ENCODE results near the gene ABHD11.

DNA sequence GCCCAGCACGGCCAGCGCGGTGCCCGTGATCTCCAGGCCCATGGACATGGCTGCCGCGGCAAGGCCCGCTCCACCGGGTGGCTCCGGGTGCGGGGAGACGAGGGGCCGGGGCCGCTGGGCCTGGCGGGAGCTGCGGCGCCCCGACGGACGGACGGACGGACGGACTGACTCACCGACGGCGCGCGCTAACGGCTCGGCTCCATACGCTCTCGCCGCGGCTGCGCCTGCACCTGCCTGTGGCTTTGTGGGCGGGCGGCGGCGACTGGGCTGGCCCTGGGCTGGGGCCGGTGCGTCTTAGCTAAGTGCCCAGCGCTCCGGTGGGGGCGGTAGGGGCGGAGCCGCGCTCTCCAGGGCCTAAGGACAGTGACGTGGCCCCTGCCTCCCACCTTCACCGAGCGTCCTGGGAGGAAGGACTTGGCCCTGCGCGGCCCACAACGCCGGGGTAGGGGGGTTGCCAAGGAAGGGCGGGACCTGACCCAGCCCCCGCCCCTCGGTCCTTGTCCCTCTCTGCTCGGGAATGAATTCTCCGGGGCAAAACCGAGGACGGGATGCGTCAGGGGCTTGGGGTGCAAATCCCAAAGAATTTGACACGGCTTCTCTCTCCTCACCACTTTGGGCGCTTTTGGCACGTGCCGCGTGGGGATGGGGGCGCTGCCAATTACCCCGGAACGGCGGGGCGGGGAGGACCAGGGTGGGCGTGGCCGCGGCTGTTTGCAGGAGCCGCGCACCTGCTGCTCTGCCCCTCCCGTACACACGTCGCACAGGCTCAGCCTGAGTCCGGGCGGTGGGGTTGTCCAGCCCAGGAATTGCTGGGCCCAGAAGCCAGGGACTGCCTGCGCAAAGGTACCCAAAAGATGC is 31.6 kb upstream of the ABHD11 start, which contains the start of gene CLDN3:
- TF ChIP-seq CTCF (conservative IDR thresholded peaks at IDR 0.05; ENCODE audit: low read depth, low read length), result no peak
- no peak for TF ChIP-seq RAD21 (IDR thresholded peaks at IDR 0.05; ENCODE audit: low read length)
- TF ChIP-seq, protein P1, sequence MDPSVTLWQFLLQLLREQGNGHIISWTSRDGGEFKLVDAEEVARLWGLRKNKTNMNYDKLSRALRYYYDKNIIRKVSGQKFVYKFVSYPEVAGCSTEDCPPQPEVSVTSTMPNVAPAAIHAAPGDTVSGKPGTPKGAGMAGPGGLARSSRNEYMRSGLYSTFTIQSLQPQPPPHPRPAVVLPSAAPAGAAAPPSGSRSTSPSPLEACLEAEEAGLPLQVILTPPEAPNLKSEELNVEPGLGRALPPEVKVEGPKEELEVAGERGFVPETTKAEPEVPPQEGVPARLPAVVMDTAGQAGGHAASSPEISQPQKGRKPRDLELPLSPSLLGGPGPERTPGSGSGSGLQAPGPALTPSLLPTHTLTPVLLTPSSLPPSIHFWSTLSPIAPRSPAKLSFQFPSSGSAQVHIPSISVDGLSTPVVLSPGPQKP (IDR thresholded peaks at IDR 0.05; ENCODE audit: borderline replicate concordance, low read depth, low read length), result no peak
- TF ChIP-seq POLR2A (IDR thresholded peaks at IDR 0.05; ENCODE audit: low read depth, low read length), result no peak
- no peak for TF ChIP-seq RFX5 (IDR thresholded peaks at IDR 0.05; ENCODE audit: low read depth, low read length)
- no peak for TF ChIP-seq MXI1 (IDR thresholded peaks at IDR 0.05; ENCODE audit: borderline replicate concordance, low read depth, low read length)
- TF ChIP-seq CEBPB (IDR thresholded peaks at IDR 0.05; ENCODE audit: low read depth, low read length), result no peak
- TF ChIP-seq, protein P2, sequence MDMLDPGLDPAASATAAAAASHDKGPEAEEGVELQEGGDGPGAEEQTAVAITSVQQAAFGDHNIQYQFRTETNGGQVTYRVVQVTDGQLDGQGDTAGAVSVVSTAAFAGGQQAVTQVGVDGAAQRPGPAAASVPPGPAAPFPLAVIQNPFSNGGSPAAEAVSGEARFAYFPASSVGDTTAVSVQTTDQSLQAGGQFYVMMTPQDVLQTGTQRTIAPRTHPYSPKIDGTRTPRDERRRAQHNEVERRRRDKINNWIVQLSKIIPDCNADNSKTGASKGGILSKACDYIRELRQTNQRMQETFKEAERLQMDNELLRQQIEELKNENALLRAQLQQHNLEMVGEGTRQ (IDR thresholded peaks at IDR 0.05; ENCODE audit: low read depth, low read length), result no peak
- no peak for TF ChIP-seq CHD1 (IDR thresholded peaks at IDR 0.05; ENCODE audit: low read depth, low read length)
- no peak for TF ChIP-seq RCOR1 (IDR thresholded peaks at IDR 0.05; ENCODE audit: insufficient replicate concordance, low read length)
- TF ChIP-seq SMC3 (IDR thresholded peaks at IDR 0.05; ENCODE audit: low read depth, low read length), result no peak
- TF ChIP-seq MAFK (IDR thresholded peaks at IDR 0.05; ENCODE audit: low read depth, low read length), result no peak
- TF ChIP-seq BHLHE40 (IDR thresholded peaks at IDR 0.05; ENCODE audit: low read depth, low read length), result no peak

Measured in IMR-90 (cell line).